Endothelial cell (in vitro differentiated cells): ENCODE measurements around the gene RNF175. TPM values are rescaled to one million over a fixed set of nuclear protein-coding genes. Genes with fewer than 3 reads are reported as not detected.
A peak's percentile ranks its signal among the peaks of the same experiment; 100 is the strongest.

Source experiments
- DNase-seq: peaks from one replicate; pipeline ENCODE4 v3.0.0; 2021; ENCODE audit warnings: low spot score
- H3K27ac Mint-ChIP-seq: one replicate; pipeline ENCODE4 v1.8.0; 2021; ENCODE audit warnings: mixed read lengths, inconsistent platforms; ENCODE audit not compliant: unreplicated experiment
- H3K27me3 Mint-ChIP-seq: one replicate; pipeline ENCODE4 v1.8.0; 2021; ENCODE audit warnings: mild to moderate bottlenecking, moderate library complexity, mixed read lengths, inconsistent platforms; ENCODE audit not compliant: unreplicated experiment
- H3K36me3 Mint-ChIP-seq: one replicate; pipeline ENCODE4 v1.8.0; 2021; ENCODE audit warnings: mild to moderate bottlenecking, low read depth, mixed read lengths, inconsistent platforms; ENCODE audit not compliant: unreplicated experiment
- H3K4me1 Mint-ChIP-seq: one replicate; pipeline ENCODE4 v1.8.0; 2021; ENCODE audit warnings: mild to moderate bottlenecking, mixed read lengths, inconsistent platforms; ENCODE audit not compliant: unreplicated experiment
- H3K4me3 Mint-ChIP-seq: one replicate; pipeline ENCODE4 v1.8.0; 2021; ENCODE audit warnings: mild to moderate bottlenecking, mixed read lengths, inconsistent platforms; ENCODE audit not compliant: unreplicated experiment
- H3K9me3 Mint-ChIP-seq: one replicate; pipeline ENCODE4 v1.8.0; 2021; ENCODE audit warnings: mixed read lengths, inconsistent platforms; ENCODE audit not compliant: unreplicated experiment
- CTCF ChIP-seq: fragments of 200-600 bp; sonication (generic); IDR thresholded peaks from one replicate; pipeline ENCODE4 v1.5.0; 2021; ENCODE audit warnings: antibody characterized with exemption; ENCODE audit not compliant: unreplicated experiment
- long read RNA-seq: library from polyadenylated mRNA; unstranded; transcript quantifications from one replicate; pipeline ENCODE4 v2.0.0, GENCODE V29; 2020; ENCODE audit not compliant: unreplicated experiment
- total RNA-seq: library from RNA; stranded (reverse); fragmentation: NEBNext Ultra II Directional; extraction: Animal tissue kit (Norgen Biotek cat#: 25700); gene quantifications from one replicate; pipeline ENCODE4 v1.2.1, GENCODE V29; 2021; ENCODE audit not compliant: unreplicated experiment

Gene RNF175
- 0.36 TPM for total RNA-seq
- long read RNA-seq: 0 reads

GRCh38 chr4:153759407-153760316 is at the start of gene RNF175:
Gene RNF175, minus strand, starts transcription at chr4:153760024. Its CDS starts 162 bp downstream, at chr4:153759862.
- H3K27ac Mint-ChIP-seq: no peak within 1 kb of the TSS
- H3K9me3 Mint-ChIP-seq: no peaks in the 10 kb centered on the region
- no peak for TF ChIP-seq CTCF
- H3K4me1 Mint-ChIP-seq: peaks cover 2% of the 10 kb centered on the region
- peaks cover 11% of the 10 kb centered on the region for H3K27me3 Mint-ChIP-seq
- DNase-seq: peak; percentile 41
- H3K36me3 Mint-ChIP-seq: no peaks in the 10 kb centered on the region
- H3K4me3 Mint-ChIP-seq: peak within 1 kb of the TSS; percentile 62

DNA sequence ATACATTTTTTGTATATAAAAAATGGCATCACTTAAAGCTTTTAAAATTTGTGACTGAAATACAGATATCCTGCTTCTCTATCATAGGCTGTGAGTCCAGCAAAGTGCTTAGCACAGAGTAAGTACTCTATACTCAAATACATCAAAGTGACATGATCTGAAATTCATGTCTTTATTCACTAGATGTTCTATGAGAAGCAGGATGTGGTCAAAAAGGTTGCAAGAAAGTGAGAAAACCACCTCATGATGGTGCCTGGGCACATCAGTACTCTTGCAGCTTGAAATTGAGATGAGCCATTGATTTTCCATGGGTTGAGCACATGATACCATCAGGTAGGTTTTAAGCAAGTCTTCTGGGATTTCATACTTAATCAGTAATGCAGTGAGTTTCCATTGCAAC is 49.5 kb upstream of the RNF175 start:
- Mint-ChIP-seq H3K36me3 (no peaks in the 10 kb centered on the region), H3K4me3 (no peak overlapping the region), H3K27ac (no peak overlapping the region), H3K27me3 (peaks cover 2% of the 10 kb centered on the region), H3K9me3 (no peaks in the 10 kb centered on the region), H3K4me1 (no peaks in the 10 kb centered on the region)
- no peak for DNase-seq
- no peak for TF ChIP-seq CTCF

- H3K9me3 Mint-ChIP-seq: no peaks in the 10 kb centered on the region
- TF ChIP-seq CTCF: no peak
- peaks cover 5% of the 10 kb centered on the region for H3K27me3 Mint-ChIP-seq
- H3K4me3 Mint-ChIP-seq: no peak overlapping the region
- no peaks in the 10 kb centered on the region for H3K4me1 Mint-ChIP-seq
- no peak overlapping the region for H3K27ac Mint-ChIP-seq
- no peaks in the 10 kb centered on the region for H3K36me3 Mint-ChIP-seq
- no peak for DNase-seq
Measured at GRCh38 chr4:153808175-153808574, 48.4 kb upstream of the RNF175 start.

DNA sequence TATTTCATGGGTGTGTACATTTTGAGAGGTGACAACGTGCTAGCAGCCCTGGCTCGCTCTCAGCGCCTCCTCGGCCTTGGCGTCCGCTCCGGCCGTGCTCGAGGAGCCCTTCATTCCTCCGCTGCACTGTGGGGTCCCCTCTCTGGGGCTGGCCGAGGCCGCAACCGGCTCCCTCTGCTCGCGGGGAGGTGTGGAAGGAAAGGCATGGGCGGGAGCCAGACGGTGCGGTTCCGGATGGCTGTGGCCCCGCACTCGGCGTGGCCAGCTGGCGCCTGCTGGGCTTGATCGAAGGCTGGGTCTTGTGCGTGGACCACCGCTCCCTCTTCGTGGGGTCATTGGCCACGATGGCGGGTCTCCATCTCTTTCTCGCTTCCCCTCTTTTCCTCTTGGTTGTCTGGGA is 46.2 kb upstream of the RNF175 start:
- DNase-seq: no peak
- TF ChIP-seq CTCF: no peak
- H3K27me3 Mint-ChIP-seq: peaks cover 5% of the 10 kb centered on the region
- no peak overlapping the region for H3K4me3 Mint-ChIP-seq
- H3K9me3 Mint-ChIP-seq: no peaks in the 10 kb centered on the region
- H3K27ac Mint-ChIP-seq: no peak overlapping the region
- H3K36me3 Mint-ChIP-seq: no peaks in the 10 kb centered on the region
- no peaks in the 10 kb centered on the region for H3K4me1 Mint-ChIP-seq

- peaks cover 5% of the 10 kb centered on the region for H3K27me3 Mint-ChIP-seq
- no peaks in the 10 kb centered on the region for H3K9me3 Mint-ChIP-seq
- TF ChIP-seq CTCF: no peak
- no peaks in the 10 kb centered on the region for H3K4me1 Mint-ChIP-seq
- H3K36me3 Mint-ChIP-seq: no peaks in the 10 kb centered on the region
- H3K4me3 Mint-ChIP-seq: no peak overlapping the region
- no peak overlapping the region for H3K27ac Mint-ChIP-seq
- no peak for DNase-seq
Measured at GRCh38 chr4:153804722-153805121, 44.9 kb upstream of the RNF175 start.
